ENCODE data around the gene TOMM40L.

DNA sequence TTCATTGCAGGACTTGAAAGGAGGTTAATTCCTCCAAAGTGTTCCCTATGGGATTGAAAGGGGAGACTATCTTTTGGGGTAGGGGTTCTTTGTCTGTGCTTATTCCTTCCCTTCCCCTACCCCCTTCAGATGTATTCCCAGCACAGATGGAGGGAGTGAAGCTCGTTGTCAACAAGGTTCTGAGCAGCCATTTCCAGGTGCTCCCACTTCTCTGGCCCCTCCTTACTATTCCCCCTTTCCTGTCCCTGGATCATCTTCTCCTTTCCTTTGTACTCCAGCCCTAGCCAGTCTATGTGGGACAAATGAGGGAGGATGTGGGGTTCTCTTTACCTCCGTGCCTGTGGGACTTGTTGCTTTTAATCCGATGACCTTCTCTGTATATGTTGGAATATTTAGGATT, 899 bp downstream of the TOMM40L start:
- TF ChIP-seq, protein P1, sequence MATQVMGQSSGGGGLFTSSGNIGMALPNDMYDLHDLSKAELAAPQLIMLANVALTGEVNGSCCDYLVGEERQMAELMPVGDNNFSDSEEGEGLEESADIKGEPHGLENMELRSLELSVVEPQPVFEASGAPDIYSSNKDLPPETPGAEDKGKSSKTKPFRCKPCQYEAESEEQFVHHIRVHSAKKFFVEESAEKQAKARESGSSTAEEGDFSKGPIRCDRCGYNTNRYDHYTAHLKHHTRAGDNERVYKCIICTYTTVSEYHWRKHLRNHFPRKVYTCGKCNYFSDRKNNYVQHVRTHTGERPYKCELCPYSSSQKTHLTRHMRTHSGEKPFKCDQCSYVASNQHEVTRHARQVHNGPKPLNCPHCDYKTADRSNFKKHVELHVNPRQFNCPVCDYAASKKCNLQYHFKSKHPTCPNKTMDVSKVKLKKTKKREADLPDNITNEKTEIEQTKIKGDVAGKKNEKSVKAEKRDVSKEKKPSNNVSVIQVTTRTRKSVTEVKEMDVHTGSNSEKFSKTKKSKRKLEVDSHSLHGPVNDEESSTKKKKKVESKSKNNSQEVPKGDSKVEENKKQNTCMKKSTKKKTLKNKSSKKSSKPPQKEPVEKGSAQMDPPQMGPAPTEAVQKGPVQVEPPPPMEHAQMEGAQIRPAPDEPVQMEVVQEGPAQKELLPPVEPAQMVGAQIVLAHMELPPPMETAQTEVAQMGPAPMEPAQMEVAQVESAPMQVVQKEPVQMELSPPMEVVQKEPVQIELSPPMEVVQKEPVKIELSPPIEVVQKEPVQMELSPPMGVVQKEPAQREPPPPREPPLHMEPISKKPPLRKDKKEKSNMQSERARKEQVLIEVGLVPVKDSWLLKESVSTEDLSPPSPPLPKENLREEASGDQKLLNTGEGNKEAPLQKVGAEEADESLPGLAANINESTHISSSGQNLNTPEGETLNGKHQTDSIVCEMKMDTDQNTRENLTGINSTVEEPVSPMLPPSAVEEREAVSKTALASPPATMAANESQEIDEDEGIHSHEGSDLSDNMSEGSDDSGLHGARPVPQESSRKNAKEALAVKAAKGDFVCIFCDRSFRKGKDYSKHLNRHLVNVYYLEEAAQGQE (IDR thresholded peaks at IDR 0.05; ENCODE audit: insufficient read depth in 1 of 2, low read depth in 2 of 2, low read length in 2 of 2) = no peak
- TF ChIP-seq SIN3A (IDR thresholded peaks at IDR 0.05; ENCODE audit: borderline replicate concordance, insufficient read depth, low read length) (no peak), POLR2AphosphoS5 (IDR thresholded peaks at IDR 0.05; ENCODE audit: low read depth, low read length) (no peak; the same call in 1 of the 2 replicates), TAF1 (IDR thresholded peaks at IDR 0.05; ENCODE audit: borderline replicate concordance, insufficient read depth, low read length) (peak; percentile 34; the same call in 1 of the 2 replicates), FOXP2 (optimal IDR thresholded peaks at IDR 0.05; ENCODE audit: borderline replicate concordance, extremely low read depth, extremely low read length, insufficient read depth) (no peak)
